HepG2 (cell line): ENCODE measurements around the gene UGP2. TPM values are rescaled to one million over a fixed set of nuclear protein-coding genes. Genes with fewer than 3 reads are reported as not detected.

Experiments
- CREB1 ChIP-seq, 2 experiments: fragments of 450-650 bp in 1 of 2; IDR thresholded peaks; 2 replicates each; pipeline ENCODE4 v1.6.1; 2016 to 2017; ENCODE audit warnings: control low read depth in 1 of 2, mild to moderate bottlenecking in 1 of 2, missing compliant biosample characterization in 1 of 2, missing genetic modification characterization in 1 of 2
- ETS1 ChIP-seq: sonication (generic); formaldehyde crosslinking; IDR thresholded peaks from 2 replicates; pipeline ENCODE4 v1.4.0; 2020; ENCODE audit warnings: missing genetic modification reagents
- HIVEP1 ChIP-seq: sonication (generic); formaldehyde crosslinking; IDR thresholded peaks from 2 replicates; pipeline ENCODE4 v1.4.0; 2020; ENCODE audit warnings: mild to moderate bottlenecking, missing genetic modification reagents
- HOMEZ ChIP-seq: IDR thresholded peaks from 2 replicates; pipeline ENCODE4 v1.6.1; 2016; ENCODE audit warnings: low read depth
- KAT7 ChIP-seq: IDR thresholded peaks from 2 replicates; pipeline ENCODE4 v1.6.1; 2018; ENCODE audit warnings: borderline replicate concordance, missing compliant biosample characterization
- PCBP1 ChIP-seq: fragments of 200-400 bp; formaldehyde crosslinking; IDR thresholded peaks from 2 replicates; pipeline ENCODE4 v1.6.1; 2017; ENCODE audit warnings: mild to moderate bottlenecking, low read depth, low read length, borderline replicate concordance
- PPARG ChIP-seq: conservative IDR thresholded peaks from 2 replicates; pipeline ENCODE4 v1.6.1; 2016; ENCODE audit warnings: missing biosample characterization, missing genetic modification reagents
- REPIN1 ChIP-seq: sonication (generic); formaldehyde crosslinking; IDR thresholded peaks from 2 replicates; pipeline ENCODE4 v1.8.0; 2022; ENCODE audit warnings: missing genetic modification reagents, low read depth, mild to moderate bottlenecking, borderline replicate concordance
- RXRB ChIP-seq: IDR thresholded peaks from 2 replicates; pipeline ENCODE4 v1.6.1; 2016; ENCODE audit warnings: borderline replicate concordance, missing genetic modification reagents, missing compliant biosample characterization
- SIN3B ChIP-seq: fragments of 150-350 bp; IDR thresholded peaks from 2 replicates; pipeline ENCODE4 v1.6.1; 2014; ENCODE audit warnings: low read length
- SMARCC2 ChIP-seq: fragments of 450-650 bp; IDR thresholded peaks from 2 replicates; pipeline ENCODE4 v1.6.1; 2017; ENCODE audit warnings: antibody characterized with exemption, mild to moderate bottlenecking
- TCF7 ChIP-seq: sonication (generic); IDR thresholded peaks from 2 replicates; pipeline ENCODE4 v1.6.1; 2016; ENCODE audit warnings: antibody characterized with exemption, low read depth
- THAP7 ChIP-seq: sonication (generic); formaldehyde crosslinking; IDR thresholded peaks from 2 replicates; pipeline ENCODE4 v1.8.1; 2023; ENCODE audit warnings: mild to moderate bottlenecking, missing genetic modification reagents
- ZNF501 ChIP-seq: sonication (generic); formaldehyde crosslinking; IDR thresholded peaks from 2 replicates; pipeline ENCODE4 v1.5.1; 2020; ENCODE audit warnings: mild to moderate bottlenecking, moderate library complexity, missing genetic modification reagents
- ZNF576 ChIP-seq: sonication (generic); formaldehyde crosslinking; IDR thresholded peaks from 2 replicates; pipeline ENCODE4 v1.4.0; 2020; ENCODE audit warnings: mild to moderate bottlenecking, missing genetic modification reagents
- ZNF597 ChIP-seq: sonication (generic); formaldehyde crosslinking; IDR thresholded peaks from 2 replicates; pipeline ENCODE4 v1.5.0; 2020; ENCODE audit warnings: missing genetic modification reagents
- ZNF652 ChIP-seq: IDR thresholded peaks from 2 replicates; pipeline ENCODE4 v1.6.1; 2016; ENCODE audit warnings: low read depth, borderline replicate concordance
- ZNF737 ChIP-seq: sonication (generic); formaldehyde crosslinking; IDR thresholded peaks from 2 replicates; pipeline ENCODE4 v1.5.0; 2020; ENCODE audit warnings: missing genetic modification reagents, mild to moderate bottlenecking, borderline replicate concordance
- ZSCAN21 ChIP-seq: sonication (generic); formaldehyde crosslinking; IDR thresholded peaks from 2 replicates; pipeline ENCODE4 v1.8.0; 2022; ENCODE audit warnings: mild to moderate bottlenecking, missing genetic modification reagents, moderate library complexity, borderline replicate concordance
- ZUFSP ChIP-seq: sonication (generic); formaldehyde crosslinking; IDR thresholded peaks from 2 replicates; pipeline ENCODE4 v1.9.0; 2021; ENCODE audit warnings: missing genetic modification reagents, mild to moderate bottlenecking, borderline replicate concordance
- polyA plus RNA-seq, 8 experiments: library from polyadenylated mRNA; depleted of rRNA in 3 of 8; stranded (reverse) in 7 of 8; unstranded in 1 of 8; fragments of >200 nt; fragmentation: Illumina TruSeq in 4 of 8; extraction: Trizol in 4 of 8; gene quantifications; 2 replicates each; pipeline versions ENCODE4 v1.2.1 to v1.2.3, GENCODE V29; 2011 to 2016; ENCODE audit warnings: low read depth in 4 of 8, missing spikeins in 1 of 8, mixed read lengths in 1 of 8; ENCODE audit not compliant: insufficient read depth in 1 of 8
- total RNA-seq, 5 experiments: library from RNA; depleted of rRNA; stranded (reverse); fragments of >200 nt; fragmentation: Illumina TruSeq; extraction: Trizol; gene quantifications; 2 replicates each; pipeline ENCODE4 v1.2.3, GENCODE V29; 2016; ENCODE audit warnings: low read depth in 1 of 5

Gene UGP2
- total and polyA plus RNA-seq, 2 of the 13 experiments (the other 11 are each of a cell fraction or from before 2014, with no cell fraction given): 96.0 to 134 TPM

- TF ChIP-seq CREB1 (IDR thresholded peaks at IDR 0.05) (no peak), CREB1 (CRISPR knock-in tag; IDR thresholded peaks at IDR 0.05) (0 out of 2 replicates have a peak, but pooled peaks have one; percentile 22), SMARCC2 (no peak), HIVEP1 (CRISPR knock-in tag) (no peak), PCBP1 (no peak), SIN3B (no peak), HOMEZ (CRISPR knock-in tag) (peak; percentile 66; the same call in 1 of the 2 replicates), ETS1 (CRISPR knock-in tag) (no peak), ZNF737 (CRISPR knock-in tag) (no peak), ZNF576 (CRISPR knock-in tag) (no peak), RXRB (CRISPR knock-in tag) (peak; percentile 52; the same call in 1 of the 2 replicates), ZNF652 (CRISPR knock-in tag) (peak; percentile 83; the same call in 1 of the 2 replicates), ZUFSP (CRISPR knock-in tag) (no peak), TCF7 (peak; percentile 90), ZNF597 (CRISPR knock-in tag) (no peak), KAT7 (CRISPR knock-in tag) (no peak), REPIN1 (CRISPR knock-in tag) (no peak), PPARG (CRISPR knock-in tag) (no peak), ZSCAN21 (CRISPR knock-in tag) (no peak), ZNF501 (CRISPR knock-in tag) (no peak), THAP7 (CRISPR knock-in tag) (no peak)
Observed at GRCh38 chr2:63827749-63828148, 13.9 kb upstream of the UGP2 start (continued).
